HG02840 (cell line): ENCODE results near the gene ZCCHC12.

Experiments
- ATAC-seq: cut with Tn5 transposase; IDR thresholded peaks from one replicate; pipeline ENCODE4 v1.9.1; 2021; ENCODE audit warnings: mild to moderate bottlenecking, moderate library complexity, moderate number of reproducible peaks; ENCODE audit not compliant: unreplicated experiment, low FRiP score

ZCCHC12 gene

GRCh38 chrX:118865231-118865630 lies 41.6 kb downstream of the ZCCHC12 start:
- no peak for ATAC-seq

DNA sequence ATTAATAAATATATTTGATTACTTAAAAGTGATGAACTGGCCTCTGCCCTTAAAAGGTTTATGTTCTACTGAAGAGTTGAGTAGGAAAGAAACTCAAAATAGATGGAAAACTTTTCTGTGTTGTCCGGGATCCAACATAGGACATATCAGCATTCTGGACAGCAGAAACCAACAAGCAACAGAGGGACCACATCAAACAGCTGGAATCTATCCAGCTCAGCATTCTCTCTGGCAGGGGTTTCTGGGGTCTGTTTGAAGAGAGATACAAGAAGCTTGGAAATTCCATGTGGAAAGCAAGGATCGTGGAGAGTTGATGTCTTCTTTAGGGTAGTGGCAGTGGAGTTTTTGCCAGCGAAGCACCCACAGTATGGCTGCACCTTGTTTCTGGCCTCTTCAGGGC lies 43.6 kb downstream of the ZCCHC12 start:
- ATAC-seq = no peak

- ATAC-seq = no peak
Measured at GRCh38 chrX:118872102-118872566, 48.5 kb downstream of the ZCCHC12 start.
